Peyer's patch (tissue), 4 donors: ENCODE results near the gene DUOX1.

Experiments
- CTCF ChIP-seq, 6 experiments: fragments of 450-650 bp in 4 of 6; fragments of 200-600 bp in 2 of 6; sonication (generic) in 1 of 6; IDR thresholded peaks; one replicate each; pipeline ENCODE4 v1.5.1; 2017 to 2019; ENCODE audit warnings: antibody characterized with exemption in 6 of 6, mild to moderate bottlenecking in 3 of 6, moderate library complexity in 1 of 6
- POLR2A ChIP-seq, 2 donors: fragments of 450-650 bp; IDR thresholded peaks; one replicate each; pipeline ENCODE4 v1.5.1; 2017; ENCODE audit warnings: antibody characterized with exemption in 2 of 2, mild to moderate bottlenecking in 2 of 2, moderate library complexity in 2 of 2

GRCh38 chr15:45118996-45119395, 10.8 kb upstream of the DUOX1 start:
- no peak for TF ChIP-seq CTCF (IDR thresholded peaks at IDR 0.05)
- no peak for TF ChIP-seq POLR2A (IDR thresholded peaks at IDR 0.05)
